GM12891 (cell line): ENCODE results near the gene MICU2.

Source experiments
- POLR2A ChIP-seq: IDR thresholded peaks from 2 replicates; pipeline ENCODE4 v1.6.1; 2011; ENCODE audit warnings: low read depth, low read length, control low read depth
- POLR2AphosphoS5 ChIP-seq: IDR thresholded peaks from 2 replicates; pipeline ENCODE4 v1.6.1; 2011; ENCODE audit warnings: low read depth, low read length, control low read depth
- POU2F2 ChIP-seq: IDR thresholded peaks from 2 replicates; pipeline ENCODE4 v1.6.1; 2011; ENCODE audit warnings: low read depth, mild to moderate bottlenecking, control low read depth, low read length, moderate library complexity

DNA sequence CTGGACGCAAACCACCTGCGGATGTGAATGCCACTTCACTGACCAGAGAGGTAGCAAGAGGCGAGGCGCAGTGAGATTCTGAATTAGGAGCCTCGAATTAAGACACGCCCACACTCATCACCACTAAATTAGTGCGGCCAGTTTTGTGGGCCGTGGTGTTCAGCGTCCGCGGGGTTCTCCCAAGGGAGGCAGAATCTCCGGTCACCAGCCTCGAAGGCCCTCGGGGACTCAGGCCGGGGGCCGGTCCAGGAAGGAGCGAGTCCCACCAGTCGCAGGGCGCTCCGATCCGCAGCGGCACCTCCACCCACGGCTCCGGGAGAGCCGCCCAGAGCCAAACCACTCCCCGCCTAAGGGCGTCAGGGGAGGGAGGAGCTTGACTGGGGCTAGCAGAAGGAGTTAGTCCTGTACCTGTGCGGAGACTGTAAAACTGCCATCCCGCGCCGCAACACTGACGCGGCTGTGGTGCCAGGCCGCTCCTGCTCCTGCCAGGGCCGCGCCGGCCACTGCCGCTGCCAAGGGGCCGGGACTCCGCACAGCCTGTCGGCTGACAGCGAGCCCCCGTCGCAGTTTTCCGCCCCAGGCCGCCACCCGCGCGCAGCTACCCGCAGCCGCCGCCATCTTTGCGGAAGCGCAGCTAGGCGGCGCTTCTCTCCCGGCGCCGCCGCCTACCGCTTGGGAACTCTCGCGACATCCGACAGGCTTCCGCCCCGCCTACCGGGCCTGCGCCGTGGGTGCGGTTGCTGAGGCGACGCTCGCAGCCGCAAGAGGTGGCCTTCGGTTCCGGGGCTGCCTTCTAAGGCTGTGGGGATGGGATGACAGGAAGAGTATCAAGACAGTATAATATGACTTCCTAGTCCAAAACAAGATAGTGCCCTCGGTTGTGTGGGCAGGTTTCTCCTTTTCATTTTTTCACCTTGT, at the start of gene MICU2:
- TF ChIP-seq POLR2AphosphoS5 (peak; percentile 98), POLR2A (peak; percentile 96), POU2F2 (peak; percentile 76; the same call in 1 of the 2 replicates)
